Measurements from ENCODE around the gene ADCY1.

DNA sequence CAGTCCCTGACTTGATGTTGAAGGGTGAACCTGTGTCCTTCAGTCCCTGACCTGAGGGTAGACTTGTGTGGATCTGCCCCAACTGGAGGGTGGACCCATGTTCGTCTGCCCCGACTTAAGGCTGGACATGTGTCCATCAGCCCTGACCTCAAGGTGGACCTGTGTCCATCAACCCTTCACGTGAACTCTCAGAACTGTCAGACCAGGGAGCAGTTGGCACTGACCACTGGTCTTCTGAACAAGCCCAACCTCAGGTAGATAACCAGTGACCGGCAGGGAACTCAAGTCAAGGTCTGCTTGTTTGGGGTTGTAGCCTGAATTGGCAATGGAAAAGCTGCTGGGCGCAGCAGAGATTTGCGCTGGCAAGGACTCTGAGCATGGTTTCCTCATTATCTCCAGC lies 96.5 kb downstream of the ADCY1 start:
- TF ChIP-seq, protein P1, sequence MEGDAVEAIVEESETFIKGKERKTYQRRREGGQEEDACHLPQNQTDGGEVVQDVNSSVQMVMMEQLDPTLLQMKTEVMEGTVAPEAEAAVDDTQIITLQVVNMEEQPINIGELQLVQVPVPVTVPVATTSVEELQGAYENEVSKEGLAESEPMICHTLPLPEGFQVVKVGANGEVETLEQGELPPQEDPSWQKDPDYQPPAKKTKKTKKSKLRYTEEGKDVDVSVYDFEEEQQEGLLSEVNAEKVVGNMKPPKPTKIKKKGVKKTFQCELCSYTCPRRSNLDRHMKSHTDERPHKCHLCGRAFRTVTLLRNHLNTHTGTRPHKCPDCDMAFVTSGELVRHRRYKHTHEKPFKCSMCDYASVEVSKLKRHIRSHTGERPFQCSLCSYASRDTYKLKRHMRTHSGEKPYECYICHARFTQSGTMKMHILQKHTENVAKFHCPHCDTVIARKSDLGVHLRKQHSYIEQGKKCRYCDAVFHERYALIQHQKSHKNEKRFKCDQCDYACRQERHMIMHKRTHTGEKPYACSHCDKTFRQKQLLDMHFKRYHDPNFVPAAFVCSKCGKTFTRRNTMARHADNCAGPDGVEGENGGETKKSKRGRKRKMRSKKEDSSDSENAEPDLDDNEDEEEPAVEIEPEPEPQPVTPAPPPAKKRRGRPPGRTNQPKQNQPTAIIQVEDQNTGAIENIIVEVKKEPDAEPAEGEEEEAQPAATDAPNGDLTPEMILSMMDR (IDR thresholded peaks at IDR 0.05; ENCODE audit: insufficient read depth, low read length, poor library complexity, severe bottlenecking) = no peak
- no peak for TF ChIP-seq EZH2phosphoT487 (conservative IDR thresholded peaks at IDR 0.05; ENCODE audit: low read length)

All from SU-DHL-6 (cell line).